CD4-positive, alpha-beta memory T cell (primary cell): ENCODE measurements around the gene PBXIP1. TPM values are rescaled to one million over a fixed set of nuclear protein-coding genes. Genes with fewer than 3 reads are reported as not detected.
"Not testable (repeated sequence)": the region's sequence is repeated elsewhere in the genome, so short reads cannot be mapped to it uniquely, and the experiment has no call there.

Experiments
- CTCF ChIA-PET: fragments of 350-600 bp; sonication (Branson Sonifier 250); formaldehyde crosslinking; loops from one replicate; lab custom pipeline; 2021; ENCODE audit warnings: inconsistent platforms; ENCODE audit not compliant: partially characterized antibody; lab: Charles Lee
- POLR2A ChIA-PET: fragments of 350-600 bp; sonication (Branson Sonifier 250); formaldehyde crosslinking; loops from one replicate; lab custom pipeline; 2021; ENCODE audit not compliant: partially characterized antibody; lab: Charles Lee
- DNase-seq, 5 donors: peaks; one replicate each; pipeline versions ENCODE4 v3.0.0 to v3.0.0-alpha.2; 2020 to 2022; ENCODE audit warnings: mixed read lengths in 1 of 5
- H3K27ac ChIP-seq: one replicate; pipeline ENCODE4 v1.7.0; 2013; ENCODE audit warnings: low read depth, low read length
- H3K27me3 ChIP-seq: 2 replicates; pipeline ENCODE4 v1.7.0; 2013; ENCODE audit warnings: mild to moderate bottlenecking, low read length, moderate library complexity; ENCODE audit not compliant: insufficient read depth
- H3K36me3 ChIP-seq: 2 replicates; pipeline ENCODE4 v1.7.0; 2013; ENCODE audit warnings: mild to moderate bottlenecking, low read length, moderate library complexity; ENCODE audit not compliant: insufficient read depth
- H3K4me1 ChIP-seq: 2 replicates; pipeline ENCODE4 v1.7.0; 2013; ENCODE audit warnings: mild to moderate bottlenecking, low read length, moderate library complexity; ENCODE audit not compliant: insufficient read depth
- H3K4me3 ChIP-seq, 2 donors: one replicate each; pipeline ENCODE4 v1.7.0; 2013; ENCODE audit warnings: low read length in 2 of 2, mild to moderate bottlenecking in 1 of 2
- H3K9me3 ChIP-seq, 2 donors: one replicate each; pipeline ENCODE4 v1.7.0; 2013; ENCODE audit warnings: low read length in 2 of 2, control low read depth in 1 of 2; ENCODE audit not compliant: control insufficient read depth in 1 of 2
- H3K27ac Mint-ChIP-seq, 7 donors: one replicate each; pipeline ENCODE4 v1.8.0; 2020 to 2021; ENCODE audit warnings: mixed read lengths in 7 of 7, mild to moderate bottlenecking in 6 of 7, inconsistent platforms in 3 of 7, moderate library complexity in 3 of 7
- H3K27me3 Mint-ChIP-seq, 2 donors: one replicate each; pipeline ENCODE4 v1.8.0; 2020 to 2021; ENCODE audit warnings: mixed read lengths in 2 of 2
- H3K36me3 Mint-ChIP-seq, 2 donors: one replicate each; pipeline ENCODE4 v1.8.0; 2020 to 2021; ENCODE audit warnings: mixed read lengths in 2 of 2, inconsistent platforms in 1 of 2, mild to moderate bottlenecking in 1 of 2
- H3K4me1 Mint-ChIP-seq, 4 donors: one replicate each; pipeline ENCODE4 v1.8.0; 2020 to 2021; ENCODE audit warnings: mixed read lengths in 4 of 4, mild to moderate bottlenecking in 1 of 4
- H3K4me3 Mint-ChIP-seq, 8 donors: one replicate each; pipeline ENCODE4 v1.8.0; 2020 to 2021; ENCODE audit warnings: mixed read lengths in 8 of 8, mild to moderate bottlenecking in 7 of 8, moderate library complexity in 6 of 8, inconsistent platforms in 3 of 8
- H3K9me3 Mint-ChIP-seq, 8 donors: one replicate each; pipeline ENCODE4 v1.8.0; 2020 to 2021; ENCODE audit warnings: mixed read lengths in 8 of 8, mild to moderate bottlenecking in 5 of 8, inconsistent platforms in 3 of 8, moderate library complexity in 1 of 8
- intact Hi-C: fragments of 100-400 bp; cut with micrococcal nuclease; formaldehyde crosslinking; loops from one replicate; pipeline ENCODE4 v1.15.1; 2023
- polyA plus RNA-seq, 2 donors: library from polyadenylated mRNA; unstranded; fragments of 300-500 nt; fragmentation: Illumina TruSeq; gene quantifications; one replicate each; pipeline ENCODE4 v1.2.3, GENCODE V29; 2021
- total RNA-seq, 2 experiments: library from RNA; stranded (reverse); gene quantifications; one replicate each; pipeline ENCODE4 v1.2.3, GENCODE V29; 2021

The PBXIP1 gene
- total and polyA plus RNA-seq, 4 experiments from 2014 or later, result 263 to 438 (median 420) TPM

- POLR2A ChIA-PET, result interaction anchor here (0.8 to 38.9 kb wide), 4 partner anchors 9 to 25 kb away, joined by 3 to 1543 read pairs (median 36); partner anchors contain the start of genes CKS1B, FLAD1, PBXIP1 and PYGO2
- Mint-ChIP-seq H3K4me1 (peaks cover 20 to 35% (median 29%) of the 10 kb centered on the region in 4 donors), H3K36me3 (peaks cover 0 to 15% of the 10 kb centered on the region in 2 donors)
- H3K4me3 ChIP-seq, intact Hi-C loops, H3K27ac Mint-ChIP-seq, H3K27me3 Mint-ChIP-seq, H3K9me3 Mint-ChIP-seq, H3K36me3 ChIP-seq, DNase-seq, H3K9me3 ChIP-seq, H3K27ac ChIP-seq, H3K27me3 ChIP-seq, H3K4me3 Mint-ChIP-seq: not testable (repeated sequence)
- H3K4me1 ChIP-seq, result peaks cover 29% of the 10 kb centered on the region
- CTCF ChIA-PET, result interaction anchor here (0.6 to 16.3 kb wide), 11 partner anchors 12 to 753 kb away, joined by 3 to 381 read pairs (median 3); partner anchors contain the start of genes ADAM15, FLAD1 and PYGO2
These were observed 39.5 kb upstream of the PBXIP1 start for GRCh38 chr1:154995301-154995983.

- H3K4me3 Mint-ChIP-seq, result no peak overlapping the region
- POLR2A ChIA-PET, result interaction anchor here (0.5 to 38.9 kb wide), 5 partner anchors 13 to 861 kb away, joined by 4 to 1543 read pairs (median 10); partner anchors contain the start of genes CKS1B, FLAD1, PBXIP1 and PMVK
- H3K4me1 ChIP-seq, result peaks cover 23% of the 10 kb centered on the region
- H3K36me3 Mint-ChIP-seq, result peaks cover 4 to 18% of the 10 kb centered on the region in 2 donors
- H3K9me3 Mint-ChIP-seq, result peaks cover 0 to 3% (median 0%) of the 10 kb centered on the region in 8 donors
- CTCF ChIA-PET, result interaction anchor here (0.6 to 16.3 kb wide), 6 partner anchors 11 to 188 kb away, joined by 3 to 381 read pairs (median 10); partner anchors contain the start of genes ADAM15, FLAD1 and PYGO2
- no peak overlapping the region for H3K27ac ChIP-seq
- DNase-seq, result no peak
- H3K27ac Mint-ChIP-seq, result peak overlapping the region in 2 of 7 donors; percentile 18 to 40
- peaks cover 17 to 31% (median 25%) of the 10 kb centered on the region in 4 donors for H3K4me1 Mint-ChIP-seq
- intact Hi-C loops, result no loop called here
- no peaks in the 10 kb centered on the region for H3K27me3 Mint-ChIP-seq
- peaks cover 10% of the 10 kb centered on the region for H3K36me3 ChIP-seq
- no peak overlapping the region for H3K4me3 ChIP-seq
- H3K27me3 ChIP-seq, result no peaks in the 10 kb centered on the region
- no peaks in the 10 kb centered on the region for H3K9me3 ChIP-seq
These were observed 38.7 kb upstream of the PBXIP1 start for GRCh38 chr1:154994591-154994990.

- ChIA-PET POLR2A (interaction anchor here (0.5 to 38.9 kb wide), 6 partner anchors 8 to 860 kb away, joined by 4 to 1543 read pairs (median 8); partner anchors contain the start of genes CKS1B, FLAD1, PBXIP1 and PMVK), CTCF (interaction anchor here (0.9 to 16.3 kb wide), 8 partner anchors 10 to 57 kb away, joined by 3 to 381 read pairs (median 6); partner anchors contain the start of genes ADAM15, FLAD1, PBXIP1 and PYGO2)
- no peak overlapping the region for H3K4me3 ChIP-seq
- H3K27me3 ChIP-seq, result no peaks in the 10 kb centered on the region
- intact Hi-C loops, result no loop called here
- peaks cover 8 to 22% of the 10 kb centered on the region in 2 donors for H3K36me3 Mint-ChIP-seq
- H3K9me3 ChIP-seq, result no peaks in the 10 kb centered on the region
- DNase-seq, result no peak
- peaks cover 0 to 3% (median 0%) of the 10 kb centered on the region in 8 donors for H3K9me3 Mint-ChIP-seq
- peak overlapping the region in 2 of 7 donors; percentile 29 to 40 for H3K27ac Mint-ChIP-seq
- H3K4me3 Mint-ChIP-seq, result no peak overlapping the region
- H3K4me1 ChIP-seq, result peaks cover 25% of the 10 kb centered on the region
- peaks cover 12% of the 10 kb centered on the region for H3K36me3 ChIP-seq
- H3K4me1 Mint-ChIP-seq, result peaks cover 19 to 32% (median 25%) of the 10 kb centered on the region in 4 donors
- no peak overlapping the region for H3K27ac ChIP-seq
- no peaks in the 10 kb centered on the region for H3K27me3 Mint-ChIP-seq
These were observed 38.3 kb upstream of the PBXIP1 start for GRCh38 chr1:154994269-154994587.

GRCh38 chr1:154993572-154994268, 37.8 kb upstream of the PBXIP1 start, which contains the start of gene LENEP:
Gene LENEP, plus strand, starts transcription at chr1:154993586. Its CDS starts 22 bp downstream, at chr1:154993608.
- intact Hi-C loops, result no loop called here
- Histone ChIP-seq H3K27ac (no peak within 1 kb of the TSS), H3K36me3 (peaks cover 17% of the 10 kb centered on the region), H3K27me3 (no peaks in the 10 kb centered on the region), H3K4me3 (no peak within 1 kb of the TSS), H3K9me3 (no peaks in the 10 kb centered on the region), H3K4me1 (peaks cover 24% of the 10 kb centered on the region)
- peaks cover 19 to 32% (median 25%) of the 10 kb centered on the region in 4 donors for H3K4me1 Mint-ChIP-seq
- no peak for DNase-seq
- peaks cover 12 to 27% of the 10 kb centered on the region in 2 donors for H3K36me3 Mint-ChIP-seq
- peaks cover 0 to 3% (median 0%) of the 10 kb centered on the region in 8 donors for H3K9me3 Mint-ChIP-seq
- H3K27me3 Mint-ChIP-seq, result no peaks in the 10 kb centered on the region
- ChIA-PET CTCF (interaction anchor here (0.9 to 16.3 kb wide), 10 partner anchors 10 to 59 kb away, joined by 3 to 381 read pairs (median 4); partner anchors contain the start of genes ADAM15, FLAD1, PBXIP1 and PYGO2), POLR2A (interaction anchor here (0.6 to 38.9 kb wide), 7 partner anchors 8 to 179 kb away, joined by 3 to 1543 read pairs (median 7); partner anchors contain the start of genes CKS1B, FLAD1, KRTCAP2 and PBXIP1)
- H3K4me3 Mint-ChIP-seq, result peak within 1 kb of the TSS in 1 of 8 donors; percentile 54
- peak within 1 kb of the TSS in 3 of 7 donors; percentile 29 to 47 (median 40) for H3K27ac Mint-ChIP-seq

GRCh38 chr1:154992721-154993571, 37.0 kb upstream of the PBXIP1 start:
- Mint-ChIP-seq H3K27ac (peak overlapping the region in 1 of 7 donors; percentile 47), H3K4me1 (peaks cover 14 to 32% (median 23%) of the 10 kb centered on the region in 4 donors), H3K4me3 (no peak overlapping the region)

GRCh38 chr1:154990276-154990675, 34.4 kb upstream of the PBXIP1 start:
- Mint-ChIP-seq H3K4me3 (no peak overlapping the region), H3K27ac (no peak overlapping the region), H3K27me3 (no peaks in the 10 kb centered on the region), H3K36me3 (peaks cover 19 to 36% of the 10 kb centered on the region in 2 donors), H3K4me1 (peaks cover 9 to 19% (median 12%) of the 10 kb centered on the region in 4 donors), H3K9me3 (peaks cover 0 to 2% (median 0%) of the 10 kb centered on the region in 8 donors)
- POLR2A ChIA-PET, result interaction anchor here (1.4 to 41.7 kb wide), 3 partner anchors 16 to 54 kb away, joined by 4 to 1543 read pairs (median 1543); partner anchors contain the start of genes CKS1B, FLAD1, LENEP and PBXIP1
- DNase-seq, result no peak
- CTCF ChIA-PET, result interaction anchor here (1.3 to 1.6 kb wide), 2 partner anchors 9 to 35 kb away, joined by 3 to 4 read pairs; partner anchors contain the start of gene PBXIP1
- Histone ChIP-seq H3K27me3 (no peaks in the 10 kb centered on the region), H3K9me3 (no peaks in the 10 kb centered on the region), H3K27ac (no peak overlapping the region), H3K36me3 (peaks cover 35% of the 10 kb centered on the region), H3K4me1 (peaks cover 16% of the 10 kb centered on the region), H3K4me3 (no peak overlapping the region)
- intact Hi-C loops, result no loop called here

More at GRCh38 chr1:154992721-154993571, 37.0 kb upstream of the PBXIP1 start:
- no peaks in the 10 kb centered on the region for H3K9me3 ChIP-seq
- CTCF ChIA-PET, result interaction anchor here (0.9 to 16.3 kb wide), 6 partner anchors 9 to 60 kb away, joined by 3 to 381 read pairs (median 8); partner anchors contain the start of genes FLAD1 and PYGO2
- no peak for DNase-seq
- H3K9me3 Mint-ChIP-seq, result peaks cover 0 to 3% (median 0%) of the 10 kb centered on the region in 8 donors
- H3K27ac ChIP-seq, result no peak overlapping the region
- no peaks in the 10 kb centered on the region for H3K27me3 ChIP-seq
- H3K4me3 ChIP-seq, result no peak overlapping the region
- peaks cover 25% of the 10 kb centered on the region for H3K36me3 ChIP-seq
- intact Hi-C loops, result no loop called here
- H3K4me1 ChIP-seq, result peaks cover 24% of the 10 kb centered on the region
- no peaks in the 10 kb centered on the region for H3K27me3 Mint-ChIP-seq
- peaks cover 18 to 32% of the 10 kb centered on the region in 2 donors for H3K36me3 Mint-ChIP-seq
- POLR2A ChIA-PET, result interaction anchor here (0.6 to 38.9 kb wide), 6 partner anchors 9 to 180 kb away, joined by 3 to 1543 read pairs (median 8); partner anchors contain the start of genes CKS1B, FLAD1, KRTCAP2 and PBXIP1
